ENCODE results near the gene SIX5.

Gene SIX5

GRCh38 chr19:45814851-45815480 is 45.9 kb upstream of the SIX5 start, which contains the start of gene RSPH6A:
Gene RSPH6A (minus strand): TSS chr19:45815308. CDS start chr19:45815176, 132 bp downstream.
- H3K4me3 ChIP-seq (replicated peaks; ENCODE audit: low read depth, low read length) = no peak within 1 kb of the TSS
- no peak for DNase-seq (ENCODE audit: extremely low read depth, low read depth)

GRCh38 chr19:45814166-45814780 is 45.2 kb upstream of the SIX5 start:
- TF ChIP-seq CTCF (IDR thresholded peaks at IDR 0.05; ENCODE audit: low read depth, low read length, missing control alignments) = no peak
- no peak overlapping the region for H3K4me3 ChIP-seq (replicated peaks; ENCODE audit: low read depth, low read length)
- DNase-seq (ENCODE audit: extremely low read depth, low read depth) = no peak

More at GRCh38 chr19:45814851-45815480, 45.9 kb upstream of the SIX5 start, which contains the start of gene RSPH6A:
- TF ChIP-seq CTCF (IDR thresholded peaks at IDR 0.05; ENCODE audit: low read depth, low read length, missing control alignments) = no peak

GRCh38 chr19:45812297-45812696 is 43.2 kb upstream of the SIX5 start:
- H3K4me3 ChIP-seq (replicated peaks; ENCODE audit: low read depth, low read length) = no peak overlapping the region
- no peak for DNase-seq (ENCODE audit: extremely low read depth, low read depth)
- TF ChIP-seq CTCF (IDR thresholded peaks at IDR 0.05; ENCODE audit: low read depth, low read length, missing control alignments) = no peak

GRCh38 chr19:45809643-45810159 is 40.6 kb upstream of the SIX5 start:
- TF ChIP-seq CTCF (IDR thresholded peaks at IDR 0.05; ENCODE audit: low read depth, low read length, missing control alignments) = no peak
- no peak overlapping the region for H3K4me3 ChIP-seq (replicated peaks; ENCODE audit: low read depth, low read length)
- peak; percentile 92 for DNase-seq (ENCODE audit: extremely low read depth, low read depth)

- no peak for TF ChIP-seq CTCF (IDR thresholded peaks at IDR 0.05; ENCODE audit: low read depth, low read length, missing control alignments)
- no peak overlapping the region for H3K4me3 ChIP-seq (replicated peaks; ENCODE audit: low read depth, low read length)
- no peak for DNase-seq (ENCODE audit: extremely low read depth, low read depth)
Measured at GRCh38 chr19:45805719-45806118, 36.7 kb upstream of the SIX5 start.

- DNase-seq (ENCODE audit: extremely low read depth, low read depth) = no peak
- TF ChIP-seq CTCF (IDR thresholded peaks at IDR 0.05; ENCODE audit: low read depth, low read length, missing control alignments) = no peak
- H3K4me3 ChIP-seq (replicated peaks; ENCODE audit: low read depth, low read length) = no peak overlapping the region
Measured at GRCh38 chr19:45804959-45805230, 35.8 kb upstream of the SIX5 start.
